ENCODE measurements around the gene AFAP1L2. TPM values are rescaled to one million over a fixed set of nuclear protein-coding genes. Genes with fewer than 3 reads are reported as not detected.

AFAP1L2 gene
- total RNA-seq, 4 donors from 2014 or later: 6.5 to 35.5 (median 12.9) TPM

DNA sequence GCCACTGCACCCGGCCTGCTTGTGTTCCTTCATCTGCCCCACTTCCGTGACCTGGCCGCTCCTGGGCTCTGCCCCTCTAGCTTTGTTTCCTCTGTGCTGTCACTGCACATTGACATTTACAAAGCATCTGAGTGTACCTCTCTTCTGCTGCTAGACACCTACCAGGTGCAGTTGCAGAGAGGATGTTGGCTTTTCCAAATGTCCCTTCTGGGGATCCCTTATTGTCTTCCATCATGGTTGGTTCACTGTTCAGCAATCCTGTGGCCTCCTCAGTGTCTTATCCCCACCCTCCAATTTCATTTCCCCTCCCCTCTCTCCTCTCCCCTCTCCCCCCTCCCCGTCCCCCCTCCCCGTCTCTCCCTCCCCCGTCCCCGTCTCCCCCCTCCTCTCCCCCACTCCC, 151.4 kb downstream of the AFAP1L2 start:
- Histone ChIP-seq H3K4me1 (no peaks in the 10 kb centered on the region), H3K36me3 (no peaks in the 10 kb centered on the region), H3K9me3 (no peaks in the 10 kb centered on the region), H3K27me3 (no peaks in the 10 kb centered on the region), H3K27ac (no peak overlapping the region), H3K4me3 (no peak overlapping the region)
- no peak for DNase-seq
- no peak for TF ChIP-seq POLR2A (IDR thresholded peaks at IDR 0.05)
- TF ChIP-seq, protein P1, sequence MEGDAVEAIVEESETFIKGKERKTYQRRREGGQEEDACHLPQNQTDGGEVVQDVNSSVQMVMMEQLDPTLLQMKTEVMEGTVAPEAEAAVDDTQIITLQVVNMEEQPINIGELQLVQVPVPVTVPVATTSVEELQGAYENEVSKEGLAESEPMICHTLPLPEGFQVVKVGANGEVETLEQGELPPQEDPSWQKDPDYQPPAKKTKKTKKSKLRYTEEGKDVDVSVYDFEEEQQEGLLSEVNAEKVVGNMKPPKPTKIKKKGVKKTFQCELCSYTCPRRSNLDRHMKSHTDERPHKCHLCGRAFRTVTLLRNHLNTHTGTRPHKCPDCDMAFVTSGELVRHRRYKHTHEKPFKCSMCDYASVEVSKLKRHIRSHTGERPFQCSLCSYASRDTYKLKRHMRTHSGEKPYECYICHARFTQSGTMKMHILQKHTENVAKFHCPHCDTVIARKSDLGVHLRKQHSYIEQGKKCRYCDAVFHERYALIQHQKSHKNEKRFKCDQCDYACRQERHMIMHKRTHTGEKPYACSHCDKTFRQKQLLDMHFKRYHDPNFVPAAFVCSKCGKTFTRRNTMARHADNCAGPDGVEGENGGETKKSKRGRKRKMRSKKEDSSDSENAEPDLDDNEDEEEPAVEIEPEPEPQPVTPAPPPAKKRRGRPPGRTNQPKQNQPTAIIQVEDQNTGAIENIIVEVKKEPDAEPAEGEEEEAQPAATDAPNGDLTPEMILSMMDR (IDR thresholded peaks at IDR 0.05): no peak

DNA sequence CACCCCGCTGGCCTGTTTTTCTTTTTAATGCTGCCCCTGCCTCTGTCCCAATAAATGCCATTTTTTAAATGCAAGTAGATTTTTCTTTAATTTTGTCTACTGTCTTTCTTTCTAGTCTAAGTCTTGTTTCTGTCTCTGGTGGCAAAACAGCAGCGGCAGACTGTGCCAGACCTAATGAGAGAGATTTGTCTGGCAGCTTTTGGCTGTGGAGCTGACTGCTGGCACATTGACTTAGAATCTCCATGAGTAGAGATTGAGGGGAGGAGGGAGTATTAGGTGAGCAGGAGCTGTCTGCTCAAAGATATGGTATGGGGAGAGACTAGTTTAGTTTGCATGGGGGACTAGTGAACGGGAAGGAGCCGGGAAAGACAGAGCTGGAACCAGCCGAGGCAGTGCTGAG, 152.2 kb downstream of the AFAP1L2 start:
- H3K27ac ChIP-seq: no peak overlapping the region
- no peak overlapping the region for H3K4me3 ChIP-seq
- H3K4me1 ChIP-seq: no peaks in the 10 kb centered on the region
- no peaks in the 10 kb centered on the region for H3K36me3 ChIP-seq
- no peaks in the 10 kb centered on the region for H3K9me3 ChIP-seq
- H3K27me3 ChIP-seq: no peaks in the 10 kb centered on the region
- TF ChIP-seq POLR2A (IDR thresholded peaks at IDR 0.05): no peak
- TF ChIP-seq, protein P1 (IDR thresholded peaks at IDR 0.05): no peak
- DNase-seq: no peak

DNA sequence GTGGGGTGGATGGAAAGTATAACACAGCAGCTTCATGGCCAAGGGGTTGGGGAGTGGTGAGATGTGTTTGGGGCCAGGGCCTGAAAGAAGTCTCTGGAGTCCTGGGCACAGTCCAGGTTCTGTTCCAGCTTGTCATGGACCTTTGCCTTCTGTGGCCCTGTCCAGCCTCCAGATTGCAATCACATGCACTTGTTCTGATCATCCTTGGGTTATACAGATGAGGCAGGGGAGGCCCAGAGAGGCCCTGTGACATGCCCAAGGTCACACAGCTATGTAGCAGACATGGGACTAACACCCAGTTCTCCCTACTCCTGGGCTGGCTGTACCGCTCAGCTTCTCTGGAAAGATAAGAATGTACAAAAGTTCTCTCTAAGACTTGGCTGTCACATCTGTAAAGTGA, 153.6 kb downstream of the AFAP1L2 start:
- no peaks in the 10 kb centered on the region for H3K4me1 ChIP-seq
- DNase-seq: peak in 1 of 3 donors; percentile 51
- peak overlapping the region in 1 of 4 donors; percentile 49 for H3K27ac ChIP-seq
- H3K9me3 ChIP-seq: no peaks in the 10 kb centered on the region
- H3K36me3 ChIP-seq: no peaks in the 10 kb centered on the region
- H3K27me3 ChIP-seq: no peaks in the 10 kb centered on the region
- H3K4me3 ChIP-seq: no peak overlapping the region
- TF ChIP-seq, protein P1 (IDR thresholded peaks at IDR 0.05): no peak
- no peak for TF ChIP-seq POLR2A (IDR thresholded peaks at IDR 0.05)

DNA sequence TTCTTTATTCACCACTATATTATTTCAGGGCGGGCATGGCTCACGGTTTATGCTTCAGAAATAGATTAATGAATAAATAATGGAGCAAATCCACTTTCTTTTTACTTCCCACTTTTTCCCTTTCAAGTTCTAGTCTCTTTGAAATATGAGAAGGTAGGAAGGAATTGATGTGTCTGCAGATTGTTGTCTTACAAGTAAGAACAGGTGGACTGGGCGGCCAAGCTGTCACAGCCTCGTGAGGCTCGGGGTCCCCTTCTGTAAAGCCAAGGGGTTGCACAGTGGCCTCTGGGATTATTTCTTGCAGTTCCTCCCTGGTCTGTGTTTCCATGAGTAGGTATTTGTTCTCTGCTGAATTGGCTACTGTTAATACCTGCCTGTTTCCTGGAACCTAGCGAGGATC, 154.1 kb downstream of the AFAP1L2 start:
- no peaks in the 10 kb centered on the region for H3K36me3 ChIP-seq
- H3K27me3 ChIP-seq: no peaks in the 10 kb centered on the region
- no peaks in the 10 kb centered on the region for H3K9me3 ChIP-seq
- no peaks in the 10 kb centered on the region for H3K4me1 ChIP-seq
- H3K27ac ChIP-seq: peak overlapping the region in 1 of 4 donors; percentile 49
- TF ChIP-seq, protein P1 (IDR thresholded peaks at IDR 0.05): no peak
- TF ChIP-seq POLR2A (IDR thresholded peaks at IDR 0.05): no peak
- no peak overlapping the region for H3K4me3 ChIP-seq
- no peak for DNase-seq

DNA sequence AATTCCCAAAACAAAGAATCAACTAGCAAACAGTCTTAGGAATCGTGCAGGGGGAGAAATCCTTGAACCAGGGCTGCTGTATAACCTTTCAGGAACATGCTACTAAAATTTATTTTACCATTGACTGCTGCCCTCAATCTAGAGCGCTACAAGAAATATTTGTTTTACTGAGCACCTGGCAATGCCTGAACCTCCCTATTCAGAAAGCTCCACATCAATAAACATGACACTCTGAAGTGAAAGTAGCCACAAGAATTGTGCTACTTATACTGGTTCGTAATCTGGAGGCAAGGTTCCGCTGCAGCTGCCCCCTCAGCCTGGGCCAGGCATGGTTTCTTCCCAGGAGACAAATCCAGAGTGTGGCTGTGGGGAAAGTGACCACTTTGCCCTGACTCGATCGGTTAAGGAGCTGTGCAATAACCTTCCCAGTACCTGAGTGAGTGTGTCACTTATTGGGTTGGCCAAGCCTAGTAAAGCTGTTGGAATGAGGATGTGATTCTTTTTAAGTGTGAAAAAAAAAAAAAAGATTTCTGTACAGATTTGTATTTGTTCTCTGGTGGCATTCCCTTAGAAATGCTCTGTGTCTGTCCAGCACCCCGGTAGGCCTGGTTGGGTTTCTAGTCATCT, 157.5 kb downstream of the AFAP1L2 start:
- Histone ChIP-seq H3K27ac (peak overlapping the region in 2 of 4 donors; percentile 48 to 62), H3K4me1 (peaks cover 0 to 9% (median 0%) of the 10 kb centered on the region in 4 donors), H3K27me3 (no peaks in the 10 kb centered on the region), H3K4me3 (peak overlapping the region in 2 of 4 donors; percentile 22 to 23), H3K9me3 (no peaks in the 10 kb centered on the region), H3K36me3 (no peaks in the 10 kb centered on the region)
- TF ChIP-seq, protein P1 (IDR thresholded peaks at IDR 0.05): no peak
- TF ChIP-seq POLR2A (IDR thresholded peaks at IDR 0.05): peak in 1 of 2 donors; percentile 72
- peak in 2 of 3 donors; percentile 55 to 58 for DNase-seq

Data from Peyer's patch (tissue), 4 donors.